Subcutaneous adipose tissue (tissue), 4 donors: ENCODE measurements around the gene HOXA5. TPM values are rescaled to one million over a fixed set of nuclear protein-coding genes. Genes with fewer than 3 reads are reported as not detected.

Source experiments
- CTCF ChIP-seq: fragments of 450-650 bp; IDR thresholded peaks from one replicate; pipeline ENCODE4 v1.5.1; 2016; ENCODE audit warnings: low read depth, mild to moderate bottlenecking, control low read depth, antibody characterized with exemption, moderate library complexity
- total RNA-seq, 4 donors: library from RNA; depleted of rRNA; stranded (reverse); fragments of >200 nt; gene quantifications; one replicate each; pipeline ENCODE4 v1.1.0, GENCODE V29; 2016

HOXA5 gene
- total RNA-seq, 4 donors from 2014 or later: 2.9 to 6.4 (median 4.7) TPM

- no peak for TF ChIP-seq CTCF
Observed at GRCh38 chr7:27184337-27185012, 41.0 kb upstream of the HOXA5 start.

- no peak for TF ChIP-seq CTCF
Observed at GRCh38 chr7:27183682-27184336, 40.3 kb upstream of the HOXA5 start.

- no peak for TF ChIP-seq CTCF
Observed at GRCh38 chr7:27182861-27183681, 39.6 kb upstream of the HOXA5 start.

- TF ChIP-seq CTCF: no peak
Observed at GRCh38 chr7:27182285-27182841, 38.9 kb upstream of the HOXA5 start.

- no peak for TF ChIP-seq CTCF
Observed at GRCh38 chr7:27181795-27182275, 38.4 kb upstream of the HOXA5 start.

GRCh38 chr7:27180431-27181420 is 37.2 kb upstream of the HOXA5 start:
- TF ChIP-seq CTCF: no peak
